ENCODE measurements around the gene C6orf163. TPM values are rescaled to one million over a fixed set of nuclear protein-coding genes. Genes with fewer than 3 reads are reported as not detected.

Gene C6orf163
- total RNA-seq, 2 donors from 2014 or later: 4.7 to 4.9 TPM

- Histone ChIP-seq H3K36me3 (no peaks in the 10 kb centered on the region), H3K4me1 (ENCODE audit: control insufficient read depth in 1 of 2, low read depth in 2 of 2) (peaks cover 11 to 25% of the 10 kb centered on the region in 2 donors), H3K27ac (no peak overlapping the region), H3K27me3 (replicated peaks; ENCODE audit: insufficient read depth) (no peaks in the 10 kb centered on the region), H3K9me3 (no peaks in the 10 kb centered on the region), H3K4me3 (no peak overlapping the region)
- no peak for DNase-seq (ENCODE audit: low spot score)
- ATAC-seq (ENCODE audit: insufficient number of reproducible peaks, low FRiP score, low read depth): no peak
- TF ChIP-seq, protein P1, sequence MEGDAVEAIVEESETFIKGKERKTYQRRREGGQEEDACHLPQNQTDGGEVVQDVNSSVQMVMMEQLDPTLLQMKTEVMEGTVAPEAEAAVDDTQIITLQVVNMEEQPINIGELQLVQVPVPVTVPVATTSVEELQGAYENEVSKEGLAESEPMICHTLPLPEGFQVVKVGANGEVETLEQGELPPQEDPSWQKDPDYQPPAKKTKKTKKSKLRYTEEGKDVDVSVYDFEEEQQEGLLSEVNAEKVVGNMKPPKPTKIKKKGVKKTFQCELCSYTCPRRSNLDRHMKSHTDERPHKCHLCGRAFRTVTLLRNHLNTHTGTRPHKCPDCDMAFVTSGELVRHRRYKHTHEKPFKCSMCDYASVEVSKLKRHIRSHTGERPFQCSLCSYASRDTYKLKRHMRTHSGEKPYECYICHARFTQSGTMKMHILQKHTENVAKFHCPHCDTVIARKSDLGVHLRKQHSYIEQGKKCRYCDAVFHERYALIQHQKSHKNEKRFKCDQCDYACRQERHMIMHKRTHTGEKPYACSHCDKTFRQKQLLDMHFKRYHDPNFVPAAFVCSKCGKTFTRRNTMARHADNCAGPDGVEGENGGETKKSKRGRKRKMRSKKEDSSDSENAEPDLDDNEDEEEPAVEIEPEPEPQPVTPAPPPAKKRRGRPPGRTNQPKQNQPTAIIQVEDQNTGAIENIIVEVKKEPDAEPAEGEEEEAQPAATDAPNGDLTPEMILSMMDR (IDR thresholded peaks at IDR 0.05): no peak
These were observed 10.9 kb upstream of the C6orf163 start for GRCh38 chr6:87333591-87334181.

DNA sequence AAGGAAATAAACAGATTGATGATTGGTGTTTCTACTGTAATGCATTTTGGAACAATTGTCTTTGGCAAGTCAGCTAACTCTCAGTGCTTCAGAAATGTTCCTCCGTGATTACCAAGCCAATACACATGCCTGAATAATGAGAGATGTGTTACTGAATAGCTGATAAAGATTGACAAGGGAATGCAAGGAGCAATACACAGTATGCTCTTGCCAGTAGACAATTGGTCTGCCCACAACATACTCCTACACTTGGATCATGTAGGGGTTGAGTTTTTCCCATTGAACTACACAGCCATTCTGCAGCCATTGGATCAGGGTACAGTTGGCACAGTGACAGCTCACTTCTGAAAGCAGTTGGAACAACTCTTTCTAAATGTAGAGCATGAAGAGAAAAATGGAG lies 9.9 kb upstream of the C6orf163 start:
- H3K36me3 ChIP-seq: no peaks in the 10 kb centered on the region
- no peaks in the 10 kb centered on the region for H3K9me3 ChIP-seq
- no peak overlapping the region for H3K4me3 ChIP-seq
- H3K4me1 ChIP-seq (ENCODE audit: control insufficient read depth in 1 of 2, low read depth in 2 of 2): peaks cover 11 to 25% of the 10 kb centered on the region in 2 donors
- no peak for DNase-seq (ENCODE audit: low spot score)
- ATAC-seq (ENCODE audit: insufficient number of reproducible peaks, low FRiP score, low read depth): no peak
- no peaks in the 10 kb centered on the region for H3K27me3 ChIP-seq (replicated peaks; ENCODE audit: insufficient read depth)
- no peak overlapping the region for H3K27ac ChIP-seq
- TF ChIP-seq, protein P1 (IDR thresholded peaks at IDR 0.05): no peak

DNA sequence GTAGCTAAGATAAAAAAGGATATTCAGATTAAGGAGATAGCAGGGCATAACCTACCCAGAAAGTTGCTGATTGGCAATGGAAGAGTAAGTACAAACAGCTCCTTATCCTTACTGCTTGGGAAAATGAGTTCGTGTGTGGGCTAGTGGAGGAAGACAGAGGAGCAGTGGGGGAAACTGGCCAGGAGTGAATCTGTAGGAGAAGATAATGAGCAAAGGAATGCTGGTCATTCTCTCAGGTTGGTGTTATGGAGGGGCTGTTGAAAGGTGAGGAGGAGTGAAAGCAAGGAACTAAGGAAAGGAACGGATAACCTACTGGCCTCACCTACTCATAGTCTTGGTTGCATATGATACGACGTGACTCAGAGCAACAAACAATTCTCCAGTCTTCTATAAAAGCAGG lies 8.2 kb upstream of the C6orf163 start:
- Histone ChIP-seq H3K27me3 (replicated peaks; ENCODE audit: insufficient read depth) (no peaks in the 10 kb centered on the region), H3K27ac (no peak overlapping the region), H3K4me3 (no peak overlapping the region), H3K4me1 (ENCODE audit: control insufficient read depth in 1 of 2, low read depth in 2 of 2) (peaks cover 11 to 30% of the 10 kb centered on the region in 2 donors), H3K36me3 (no peaks in the 10 kb centered on the region), H3K9me3 (no peaks in the 10 kb centered on the region)
- ATAC-seq (ENCODE audit: insufficient number of reproducible peaks, low FRiP score, low read depth): no peak
- TF ChIP-seq, protein P1 (IDR thresholded peaks at IDR 0.05): no peak
- no peak for DNase-seq (ENCODE audit: low spot score)

GRCh38 chr6:87340230-87340629 lies 4.4 kb upstream of the C6orf163 start:
- ATAC-seq (ENCODE audit: insufficient number of reproducible peaks, low FRiP score, low read depth): no peak
- H3K27me3 ChIP-seq (replicated peaks; ENCODE audit: insufficient read depth): no peaks in the 10 kb centered on the region
- H3K36me3 ChIP-seq: no peaks in the 10 kb centered on the region
- TF ChIP-seq, protein P1 (IDR thresholded peaks at IDR 0.05): no peak
- DNase-seq (ENCODE audit: low spot score): no peak
- no peak overlapping the region for H3K27ac ChIP-seq
- peaks cover 0 to 5% of the 10 kb centered on the region in 2 donors for H3K4me1 ChIP-seq (ENCODE audit: control insufficient read depth in 1 of 2, low read depth in 2 of 2)
- H3K9me3 ChIP-seq: no peaks in the 10 kb centered on the region
- H3K4me3 ChIP-seq: no peak overlapping the region

GRCh38 chr6:87341158-87341557 lies 3.5 kb upstream of the C6orf163 start:
- H3K27me3 ChIP-seq (replicated peaks; ENCODE audit: insufficient read depth): no peaks in the 10 kb centered on the region
- DNase-seq (ENCODE audit: low spot score): no peak
- ATAC-seq (ENCODE audit: insufficient number of reproducible peaks, low FRiP score, low read depth): no peak
- H3K36me3 ChIP-seq: no peaks in the 10 kb centered on the region
- TF ChIP-seq, protein P1 (IDR thresholded peaks at IDR 0.05): no peak
- no peaks in the 10 kb centered on the region for H3K9me3 ChIP-seq
- H3K4me1 ChIP-seq (ENCODE audit: control insufficient read depth in 1 of 2, low read depth in 2 of 2): peaks cover 0 to 5% of the 10 kb centered on the region in 2 donors
- no peak overlapping the region for H3K4me3 ChIP-seq
- H3K27ac ChIP-seq: no peak overlapping the region
